CD4-positive, alpha-beta T cell (primary cell): Measurements from ENCODE around the gene BTG1. TPM values are rescaled to one million over a fixed set of nuclear protein-coding genes. Genes with fewer than 3 reads are reported as not detected.
A peak's percentile ranks its signal among the peaks of the same experiment; 100 is the strongest.
"Not testable (repeated sequence)": the region's sequence is repeated elsewhere in the genome, so short reads cannot be mapped to it uniquely, and the experiment has no call there.

ENCODE experiments used
- ATAC-seq: fragments of 200-7000 bp; cut with Tn5 transposase; one replicate; pipeline ENCODE4 v1.10.0; 2022; ENCODE audit warnings: mild to moderate bottlenecking; ENCODE audit not compliant: poor library complexity
- CTCF ChIA-PET: fragments of 350-600 bp; sonication (Branson Sonifier 250); formaldehyde crosslinking; loops from one replicate; lab custom pipeline; 2021; ENCODE audit warnings: antibody characterized with exemption, inconsistent platforms; lab: Charles Lee
- POLR2A ChIA-PET: fragments of 350-600 bp; sonication (Branson Sonifier 250); formaldehyde crosslinking; loops from one replicate; lab custom pipeline; 2021; ENCODE audit warnings: antibody characterized with exemption, inconsistent platforms; lab: Charles Lee
- DNase-seq, 14 experiments: peaks; one replicate each; pipeline ENCODE4 v3.0.0-alpha.2; 2013 to 2020; ENCODE audit warnings: mixed read lengths in 2 of 14
- H3K27ac ChIP-seq, 2 donors: one replicate each; pipeline versions ENCODE4 v1.5.1 to v1.7.0; 2013; ENCODE audit warnings: low read length in 2 of 2, low read depth in 1 of 2, mild to moderate bottlenecking in 1 of 2
- H3K27me3 ChIP-seq, 2 experiments: 1 replicate in 1 of 2; 2 replicates in 1 of 2; pipeline versions ENCODE4 v1.6.1 to v1.7.0; 2013; ENCODE audit warnings: low read length in 2 of 2, control low read depth in 1 of 2, mild to moderate bottlenecking in 1 of 2, moderate library complexity in 1 of 2; ENCODE audit not compliant: insufficient read depth in 2 of 2, control insufficient read depth in 1 of 2
- H3K36me3 ChIP-seq: one replicate; pipeline ENCODE4 v1.6.1; 2013; ENCODE audit warnings: low read length, control low read depth; ENCODE audit not compliant: insufficient read depth
- H3K4me1 ChIP-seq: one replicate; pipeline ENCODE4 v1.6.1; 2013; ENCODE audit warnings: low read length, control low read depth; ENCODE audit not compliant: insufficient read depth
- H3K4me3 ChIP-seq: one replicate; pipeline ENCODE4 v1.5.1; 2013; ENCODE audit warnings: mild to moderate bottlenecking, low read length, moderate library complexity
- H3K9me3 ChIP-seq, 2 experiments: 1 replicate in 1 of 2; 2 replicates in 1 of 2; pipeline versions ENCODE4 v1.6.1 to v1.7.0; 2013; ENCODE audit warnings: low read length in 2 of 2, mild to moderate bottlenecking in 2 of 2, control low read depth in 1 of 2, moderate library complexity in 1 of 2; ENCODE audit not compliant: control insufficient read depth in 1 of 2, insufficient read depth in 1 of 2
- H3K27ac Mint-ChIP-seq: one replicate; pipeline ENCODE4 v1.8.0; 2020; ENCODE audit warnings: mixed read lengths
- H3K27me3 Mint-ChIP-seq: one replicate; pipeline ENCODE4 v1.8.0; 2021; ENCODE audit warnings: mixed read lengths
- H3K36me3 Mint-ChIP-seq: one replicate; pipeline ENCODE4 v1.8.0; 2021; ENCODE audit warnings: low read depth, mixed read lengths
- H3K4me1 Mint-ChIP-seq: one replicate; pipeline ENCODE4 v1.8.0; 2021; ENCODE audit warnings: low read depth, mixed read lengths
- H3K4me3 Mint-ChIP-seq: one replicate; pipeline ENCODE4 v1.8.0; 2020; ENCODE audit warnings: mild to moderate bottlenecking, mixed read lengths
- H3K9me3 Mint-ChIP-seq: one replicate; pipeline ENCODE4 v1.8.0; 2020; ENCODE audit warnings: mixed read lengths
- CTCF ChIP-seq: fragments of 200-600 bp; IDR thresholded peaks from one replicate; pipeline ENCODE4 v1.8.0; 2022; ENCODE audit warnings: antibody characterized with exemption, mild to moderate bottlenecking
- intact Hi-C, 2 experiments: fragments of 100-400 bp; cut with DNase I in 1 of 2; cut with micrococcal nuclease in 1 of 2; formaldehyde crosslinking; loops; one replicate each; pipeline versions ENCODE4 v1.15.1 to v1.9.0; 2023 to 2025; cut with DNase I, micrococcal nuclease
- total RNA-seq, 174 experiments: library from RNA in 2 of 174; stranded (reverse) in 2 of 174; gene quantifications; one replicate each; pipeline ENCODE4 v1.2.3 and lab custom pipeline; 2021 to 2026

BTG1 gene
- total RNA-seq, 2 experiments from 2014 or later: 1,698 to 1,774 TPM

- peaks cover 53% of the 10 kb centered on the region for H3K36me3 Mint-ChIP-seq
- H3K4me3 Mint-ChIP-seq: no peak overlapping the region
- ATAC-seq: no peak
- H3K4me1 Mint-ChIP-seq: peaks cover 65% of the 10 kb centered on the region
- peaks cover 10% of the 10 kb centered on the region for H3K4me1 ChIP-seq
- no peak overlapping the region for H3K27ac Mint-ChIP-seq
- CTCF ChIA-PET: no interaction called here
- H3K27ac ChIP-seq: no peak overlapping the region
- H3K27me3 Mint-ChIP-seq: no peaks in the 10 kb centered on the region
- no peaks in the 10 kb centered on the region for H3K36me3 ChIP-seq
- peaks cover 0 to 5% of the 10 kb centered on the region in 2 experiments for H3K9me3 ChIP-seq
- H3K9me3 Mint-ChIP-seq: peaks cover 15% of the 10 kb centered on the region
- H3K27me3 ChIP-seq: no peaks in the 10 kb centered on the region
- H3K4me3 ChIP-seq: no peak overlapping the region
- no peak for TF ChIP-seq CTCF
- DNase-seq: no peak
- POLR2A ChIA-PET: interaction anchor here (1.2 kb wide), 2 partner anchors 39 to 68 kb away, joined by 3 to 4 read pairs; no protein-coding TSS in a partner anchor
- intact Hi-C loops: loop anchor here in 1 of 2 experiments (5.0 kb wide), 2 partner anchors 34 to 41 kb away; no protein-coding TSS in a partner anchor
These were observed 46.9 kb downstream of the BTG1 start for GRCh38 chr12:92098594-92099380.

DNA sequence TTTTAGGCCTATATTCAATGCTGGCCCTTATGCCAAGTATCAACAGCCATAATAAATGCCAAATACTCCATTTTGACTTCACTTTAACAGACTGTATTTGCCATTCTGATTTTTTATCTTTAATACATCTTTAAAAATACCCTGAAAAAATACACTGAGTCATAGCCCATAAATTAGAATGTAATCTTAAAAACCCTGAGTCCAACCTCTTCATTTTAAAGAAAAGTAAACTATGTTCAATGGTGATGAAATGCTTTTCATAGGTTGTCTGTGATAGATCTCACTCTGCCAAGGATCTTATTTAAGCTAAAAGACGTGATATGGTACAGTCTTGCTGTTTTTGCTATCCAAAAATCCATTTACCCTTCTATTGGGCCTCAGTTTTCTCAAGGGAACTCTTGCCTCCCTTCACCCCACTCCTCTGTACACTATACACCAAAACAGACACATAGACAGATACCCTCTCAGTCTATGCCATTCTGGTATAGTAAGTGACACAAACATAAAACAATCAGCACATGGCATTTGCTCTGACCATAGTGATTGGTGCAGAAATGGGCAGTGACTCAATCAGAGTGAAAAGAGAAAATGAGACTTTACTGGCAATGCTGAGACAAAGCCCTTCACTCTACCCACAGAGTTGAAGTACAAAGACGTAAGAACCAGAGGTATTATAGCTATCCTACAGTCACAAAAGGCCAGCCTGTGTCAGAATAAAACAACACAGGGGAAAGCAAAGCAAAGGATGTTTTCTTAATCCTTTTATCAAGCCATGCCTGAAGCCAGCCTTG lies 49.1 kb downstream of the BTG1 start:
- peak overlapping the region; percentile 58 for H3K27ac Mint-ChIP-seq
- peaks cover 77% of the 10 kb centered on the region for H3K4me1 Mint-ChIP-seq
- Histone ChIP-seq H3K27me3 (no peaks in the 10 kb centered on the region), H3K36me3 (no peaks in the 10 kb centered on the region), H3K4me1 (peaks cover 10% of the 10 kb centered on the region), H3K4me3 (no peak overlapping the region), H3K9me3 (peaks cover 0 to 5% of the 10 kb centered on the region in 2 experiments), H3K27ac (no peak overlapping the region)
- ATAC-seq: peak; percentile 30
- H3K9me3 Mint-ChIP-seq: peaks cover 19% of the 10 kb centered on the region
- no peak for TF ChIP-seq CTCF
- peaks cover 44% of the 10 kb centered on the region for H3K36me3 Mint-ChIP-seq
- POLR2A ChIA-PET: interaction anchor here (0.6 to 2.2 kb wide), 7 partner anchors 9 to 325 kb away, joined by 3 to 6 read pairs (median 4); partner anchors contain the start of gene BTG1
- CTCF ChIA-PET: no interaction called here
- peak overlapping the region; percentile 48 for H3K4me3 Mint-ChIP-seq
- intact Hi-C loops: loop anchor here in 1 of 2 experiments (5.0 kb wide), 2 partner anchors 36 to 39 kb away; no protein-coding TSS in a partner anchor
- no peak for DNase-seq
- no peaks in the 10 kb centered on the region for H3K27me3 Mint-ChIP-seq

DNA sequence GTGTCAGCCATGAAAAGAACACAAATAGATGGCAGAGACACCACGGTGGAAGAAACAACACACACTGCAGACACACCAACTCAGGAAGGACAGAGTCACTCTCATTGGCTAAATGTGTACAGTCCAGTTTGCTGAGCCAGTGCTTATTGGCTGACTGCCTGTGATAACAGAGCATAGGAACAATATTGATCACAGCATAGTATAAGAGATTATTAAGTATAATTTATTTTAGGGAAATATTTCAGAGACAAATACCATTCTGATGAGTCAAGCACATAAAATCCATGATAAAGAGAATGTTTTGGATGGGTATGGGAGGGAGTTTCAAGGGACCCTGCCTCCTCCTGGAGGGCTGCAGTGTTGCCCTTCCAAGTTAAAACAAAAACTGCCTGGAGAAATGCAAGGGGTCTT lies 50.9 kb downstream of the BTG1 start:
- no peaks in the 10 kb centered on the region for H3K27me3 ChIP-seq
- H3K36me3 ChIP-seq: no peaks in the 10 kb centered on the region
- intact Hi-C loops: loop anchor here in 1 of 2 experiments (5.0 kb wide), 2 partner anchors 37 to 38 kb away; no protein-coding TSS in a partner anchor
- Mint-ChIP-seq H3K4me3 (no peak overlapping the region), H3K27ac (no peak overlapping the region), H3K36me3 (peaks cover 38% of the 10 kb centered on the region), H3K4me1 (peaks cover 79% of the 10 kb centered on the region), H3K27me3 (no peaks in the 10 kb centered on the region), H3K9me3 (peaks cover 9% of the 10 kb centered on the region)
- no peaks in the 10 kb centered on the region for H3K9me3 ChIP-seq
- DNase-seq: no peak
- POLR2A ChIA-PET: interaction anchor here (1.5 to 1.6 kb wide), 2 partner anchors 37 to 39 kb away, joined by 3 read pairs; no protein-coding TSS in a partner anchor
- TF ChIP-seq CTCF: no peak
- peaks cover 14% of the 10 kb centered on the region for H3K4me1 ChIP-seq
- ATAC-seq: no peak
- H3K27ac ChIP-seq: no peak overlapping the region
- H3K4me3 ChIP-seq: no peak overlapping the region
- CTCF ChIA-PET: no interaction called here

GRCh38 chr12:92094301-92094700 lies 51.3 kb downstream of the BTG1 start:
- H3K27me3 Mint-ChIP-seq, H3K27ac Mint-ChIP-seq, ATAC-seq, H3K4me3 ChIP-seq, H3K9me3 ChIP-seq, H3K4me3 Mint-ChIP-seq, H3K36me3 ChIP-seq, CTCF ChIA-PET, intact Hi-C loops, H3K9me3 Mint-ChIP-seq, H3K27me3 ChIP-seq, DNase-seq, H3K27ac ChIP-seq: not testable (repeated sequence)
- POLR2A ChIA-PET: interaction anchor here (1.5 kb wide), 1 partner anchor 40 kb away, joined by 3 read pairs; no protein-coding TSS in a partner anchor
- H3K4me1 ChIP-seq: peaks cover 14% of the 10 kb centered on the region
- Mint-ChIP-seq H3K4me1 (peaks cover 79% of the 10 kb centered on the region), H3K36me3 (peaks cover 33% of the 10 kb centered on the region)
